Measurements from ENCODE around the gene SEMA3D.

The SEMA3D gene

GRCh38 chr7:85186521-85187241, at the start of gene SEMA3D:
SEMA3D (minus strand) TSS chr7:85187056; CDS start chr7:85121891, 65,165 bp downstream.
- peak; percentile 86 for TF ChIP-seq CTCF (IDR thresholded peaks at IDR 0.05; ENCODE audit: insufficient read depth, missing control alignments)
- FAIRE-seq (no peak), DNase-seq (ENCODE audit: insufficient read length, low spot score) (no peak)

GRCh38 chr7:85234730-85235129, 47.9 kb upstream of the SEMA3D start:
- DNase-seq (ENCODE audit: insufficient read length, low spot score) (no peak), FAIRE-seq (no peak)
- no peak for TF ChIP-seq CTCF (IDR thresholded peaks at IDR 0.05; ENCODE audit: insufficient read depth, missing control alignments)

GRCh38 chr7:85232068-85232467, 45.2 kb upstream of the SEMA3D start:
- no peak for FAIRE-seq
- no peak for TF ChIP-seq CTCF (IDR thresholded peaks at IDR 0.05; ENCODE audit: insufficient read depth, missing control alignments)
- DNase-seq (ENCODE audit: insufficient read length, low spot score): no peak

- FAIRE-seq (no peak), DNase-seq (ENCODE audit: insufficient read length, low spot score) (no peak)
- no peak for TF ChIP-seq CTCF (IDR thresholded peaks at IDR 0.05; ENCODE audit: insufficient read depth, missing control alignments)
Measured at GRCh38 chr7:85230623-85231022, 43.8 kb upstream of the SEMA3D start.

- DNase-seq (ENCODE audit: insufficient read length, low spot score): no peak
- TF ChIP-seq CTCF (IDR thresholded peaks at IDR 0.05; ENCODE audit: insufficient read depth, missing control alignments): no peak
- no peak for FAIRE-seq
Measured at GRCh38 chr7:85229544-85229943, 42.7 kb upstream of the SEMA3D start.

GRCh38 chr7:85226361-85227085, 39.7 kb upstream of the SEMA3D start:
- FAIRE-seq (no peak), DNase-seq (ENCODE audit: insufficient read length, low spot score) (no peak)
- no peak for TF ChIP-seq CTCF (IDR thresholded peaks at IDR 0.05; ENCODE audit: insufficient read depth, missing control alignments)

GRCh38 chr7:85224171-85224570, 37.3 kb upstream of the SEMA3D start:
- DNase-seq (ENCODE audit: insufficient read length, low spot score) (no peak), FAIRE-seq (no peak)
- TF ChIP-seq CTCF (IDR thresholded peaks at IDR 0.05; ENCODE audit: insufficient read depth, missing control alignments): no peak

Measured in D721Med (cell line).